G401.6 (cell line): ENCODE results near the gene PTPRJ.

Source experiments
- FAIRE-seq: peaks from 2 replicates; lab custom pipeline; 2012; peaks lifted over from hg19 to GRCh38; lab: Jason Lieb, UNC

PTPRJ gene

DNA sequence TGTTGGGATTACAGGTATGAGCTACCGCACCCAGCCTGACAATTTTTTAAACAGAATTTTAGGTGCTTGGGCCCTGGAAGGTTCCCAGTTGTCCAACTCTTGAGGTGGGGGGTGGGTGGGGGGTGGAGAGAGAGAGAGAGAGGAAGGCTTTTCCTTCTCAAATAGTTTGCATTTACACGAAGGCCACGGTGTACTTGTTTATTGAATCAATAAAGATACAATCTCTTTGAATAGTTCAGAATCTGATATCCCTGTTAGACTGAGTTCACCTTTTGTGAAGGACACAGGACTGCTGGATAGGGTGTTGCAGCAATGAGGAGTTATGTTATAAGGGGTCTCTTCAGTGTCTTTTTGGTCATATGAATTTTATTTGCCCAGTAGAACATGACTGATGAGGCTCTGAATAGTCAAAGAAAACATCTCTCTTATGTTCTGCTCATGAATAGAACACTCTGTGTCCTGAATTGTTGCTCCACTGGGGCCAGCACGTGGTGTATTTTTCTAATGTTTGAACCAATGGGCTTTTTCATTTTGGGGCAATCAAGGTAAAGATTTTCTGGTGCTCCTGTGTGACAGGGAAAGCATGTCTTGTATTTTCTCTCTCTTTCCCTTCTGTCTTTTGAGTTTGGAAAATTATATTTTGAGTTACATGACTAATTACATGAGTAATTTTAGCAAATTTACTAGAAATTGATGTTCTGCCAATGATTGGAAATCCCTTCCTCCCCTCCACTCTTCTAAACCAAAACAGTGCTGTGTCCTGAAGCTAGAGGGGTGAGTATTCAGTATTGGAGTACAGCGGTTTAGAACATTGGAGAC, 61.7 kb downstream of the PTPRJ start:
- FAIRE-seq: no peak

DNA sequence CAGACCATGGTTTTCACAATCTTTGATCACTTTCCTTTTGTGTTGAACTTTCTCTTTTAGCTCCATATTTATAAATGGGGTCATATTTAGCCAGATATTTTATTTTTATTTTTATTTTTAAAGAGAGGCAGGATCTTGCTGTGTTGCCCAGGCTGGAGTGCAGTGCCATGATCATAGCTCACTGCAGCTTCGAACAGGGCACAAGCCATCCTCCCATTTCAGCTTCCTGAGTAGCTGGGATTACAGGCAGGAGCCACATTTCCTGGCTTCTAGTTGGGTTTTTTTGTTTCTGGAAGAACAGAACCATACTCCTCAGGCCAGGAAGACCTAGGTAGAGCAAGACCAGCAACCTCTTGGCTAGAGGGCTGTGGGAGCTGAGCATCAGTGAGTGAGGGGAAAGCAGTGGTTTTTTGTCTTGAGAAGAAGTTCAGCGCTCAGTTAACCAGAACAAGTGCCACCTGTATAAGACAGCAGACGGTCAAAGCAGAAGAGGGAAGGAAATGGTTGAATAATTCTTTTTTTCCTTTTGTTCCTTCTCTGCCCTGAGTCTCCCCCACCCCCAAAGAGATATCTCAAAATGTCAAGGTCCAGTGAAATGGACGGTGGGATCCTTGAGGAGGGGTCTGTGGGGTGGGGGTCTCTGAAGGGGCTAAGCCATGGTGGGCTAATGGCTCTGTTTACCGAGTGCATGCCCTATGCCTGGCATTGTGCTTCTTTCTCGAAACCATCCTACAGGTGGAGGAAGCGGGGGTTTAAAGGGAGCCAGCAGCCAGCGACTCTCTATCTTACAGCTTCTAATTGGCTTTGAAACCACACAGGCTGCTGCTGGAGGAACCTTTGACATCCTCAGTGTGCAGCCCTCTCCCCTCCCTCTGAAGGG, 63.0 kb downstream of the PTPRJ start:
- FAIRE-seq: no peak

DNA sequence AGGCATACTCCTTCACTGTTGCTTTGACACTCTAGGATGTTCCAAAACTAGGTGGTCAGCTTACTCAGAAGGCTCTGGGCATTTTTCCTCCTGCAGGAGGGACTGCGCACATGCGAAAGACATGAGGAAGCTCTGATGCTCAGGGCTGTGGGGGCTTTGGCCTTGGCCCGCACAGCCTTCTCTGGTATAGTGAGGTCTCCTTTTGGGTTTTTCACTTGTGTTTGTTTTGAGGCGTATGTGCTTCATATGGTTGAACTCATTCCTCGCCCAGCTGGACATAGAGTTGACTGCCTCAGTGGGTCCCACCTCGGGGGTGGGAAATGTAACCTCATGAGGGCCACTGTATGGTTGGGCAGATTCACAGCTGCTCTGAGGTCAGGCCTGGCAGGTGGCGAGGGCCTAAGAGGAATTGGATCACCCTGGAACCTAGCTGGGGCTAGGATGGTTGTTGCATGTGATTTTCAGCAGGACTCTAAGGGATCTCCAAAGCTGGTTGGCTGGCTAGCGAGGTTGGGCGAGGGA, 63.7 kb downstream of the PTPRJ start:
- no peak for FAIRE-seq

DNA sequence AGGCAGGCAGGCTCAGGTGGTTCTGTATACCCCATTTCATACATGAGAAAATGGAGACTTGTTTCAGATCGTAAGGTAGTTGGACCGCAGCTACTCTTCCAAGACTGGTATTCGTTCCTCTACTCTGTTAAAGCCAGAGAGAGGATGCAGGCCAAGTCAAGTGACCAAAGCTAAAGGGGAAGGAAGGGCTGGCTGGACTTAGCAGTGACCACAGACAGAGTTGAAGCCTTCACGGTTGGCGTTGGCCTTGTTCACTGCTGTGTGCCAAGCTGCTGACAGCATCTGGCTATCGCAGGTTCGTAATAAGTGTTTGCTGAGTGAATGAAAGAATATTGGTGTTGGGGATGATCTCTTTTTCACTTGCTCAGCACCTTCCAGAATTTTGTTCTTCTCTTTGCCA, 64.2 kb downstream of the PTPRJ start:
- no peak for FAIRE-seq

DNA sequence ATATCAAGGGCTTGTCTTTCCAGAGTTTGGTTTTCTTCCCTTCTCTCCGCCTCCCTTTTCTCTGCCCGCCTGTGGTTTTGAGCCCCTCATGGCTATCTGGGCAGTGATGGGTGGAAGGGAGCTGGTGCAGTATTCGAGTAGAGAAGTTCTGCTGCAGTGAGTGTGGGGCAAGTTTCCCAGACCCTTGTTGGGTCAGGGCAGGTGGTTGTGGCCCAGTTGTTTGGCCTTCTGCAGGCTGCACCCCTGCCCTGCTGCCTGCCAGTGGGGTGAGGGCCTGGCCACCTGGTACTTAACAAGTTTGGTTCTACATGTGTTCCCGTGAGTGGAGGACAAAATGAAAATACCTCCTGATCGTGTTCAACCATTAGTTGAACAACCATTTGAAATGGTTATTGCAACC, 65.2 kb downstream of the PTPRJ start:
- no peak for FAIRE-seq

DNA sequence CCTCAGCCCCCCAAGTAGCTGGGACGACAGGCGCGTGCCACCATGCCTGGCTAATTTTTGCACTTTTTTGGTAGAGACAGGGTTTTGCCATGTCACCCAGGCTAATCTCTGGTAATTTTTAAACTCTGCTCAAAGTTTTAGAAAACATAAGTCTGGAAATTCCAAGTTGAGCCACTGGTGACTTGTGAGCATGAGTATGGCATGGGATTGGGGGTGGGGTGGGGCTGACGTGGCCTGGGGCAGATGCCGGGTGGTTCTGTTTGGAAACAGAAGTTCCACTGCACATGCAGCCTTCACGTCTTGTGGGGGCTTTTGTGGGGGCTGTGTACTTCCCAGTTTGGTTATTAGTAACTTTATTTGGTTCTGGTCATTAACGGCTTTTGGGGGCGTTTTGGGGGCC, 67.3 kb downstream of the PTPRJ start:
- FAIRE-seq: no peak

DNA sequence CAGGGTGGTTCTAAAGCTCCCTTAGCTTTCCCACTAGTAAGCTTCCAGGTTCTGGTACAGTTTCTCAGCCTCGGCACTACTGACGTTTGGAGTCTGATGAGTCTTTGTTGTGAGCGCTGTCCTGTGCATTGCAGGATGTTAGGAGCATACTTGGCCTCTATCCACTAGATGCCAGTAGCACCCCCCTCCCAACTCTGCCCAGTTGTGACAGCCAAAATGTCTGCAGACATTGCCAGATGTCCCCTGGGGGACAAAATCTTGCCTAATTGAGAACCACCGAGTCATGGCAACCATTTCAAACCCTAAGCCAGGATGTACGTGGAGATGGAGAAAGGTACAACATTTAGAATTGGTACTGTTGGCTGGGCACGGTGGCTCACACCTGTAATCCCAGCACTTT, 68.7 kb downstream of the PTPRJ start:
- FAIRE-seq: no peak

DNA sequence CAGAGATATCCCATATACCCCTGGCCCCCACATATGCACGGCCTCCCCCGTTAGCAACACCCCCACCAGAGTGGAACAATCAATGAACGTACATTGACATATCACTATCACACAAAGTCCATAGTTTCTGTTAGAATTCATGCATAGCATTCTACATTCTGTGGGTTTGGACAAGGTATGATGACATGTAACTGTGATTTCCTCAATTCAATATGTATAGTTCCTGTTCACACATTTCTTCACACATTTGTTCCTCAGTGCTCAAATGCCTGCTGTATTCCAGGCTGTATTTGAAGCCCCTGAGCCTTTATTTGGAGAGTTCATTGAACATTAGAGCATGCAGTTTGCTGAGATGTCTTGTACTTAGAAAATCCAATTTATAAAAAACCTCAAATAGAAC, 69.9 kb downstream of the PTPRJ start:
- no peak for FAIRE-seq

DNA sequence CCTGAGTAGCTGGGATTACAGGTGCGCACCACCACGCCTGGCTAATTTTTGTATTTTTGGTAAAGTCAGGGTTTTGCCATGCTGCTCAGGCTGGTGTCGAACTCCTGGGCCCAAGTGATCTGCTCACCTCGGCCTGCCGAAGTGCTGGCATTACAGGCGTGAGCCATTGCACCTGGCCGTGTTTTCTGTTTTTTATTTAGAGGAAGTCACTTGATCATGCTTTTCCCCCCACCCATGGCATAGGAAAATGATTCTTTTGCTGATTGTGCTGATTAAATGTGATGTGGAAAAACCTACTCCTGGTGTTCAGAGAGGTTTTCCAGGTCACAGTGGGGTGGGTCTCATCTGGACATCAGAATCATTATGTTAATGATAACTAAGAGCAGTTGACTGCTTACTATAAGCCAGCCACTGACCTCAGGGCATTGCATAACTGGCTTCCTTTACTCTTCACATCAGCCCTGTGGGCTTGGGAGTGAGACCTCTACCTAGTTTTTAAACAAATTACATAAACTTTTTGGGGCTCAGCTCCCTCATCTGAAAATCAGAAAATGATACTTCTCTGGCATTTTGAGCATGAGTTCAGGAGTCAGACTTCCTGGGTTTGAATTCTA, 71.0 kb downstream of the PTPRJ start:
- no peak for FAIRE-seq

DNA sequence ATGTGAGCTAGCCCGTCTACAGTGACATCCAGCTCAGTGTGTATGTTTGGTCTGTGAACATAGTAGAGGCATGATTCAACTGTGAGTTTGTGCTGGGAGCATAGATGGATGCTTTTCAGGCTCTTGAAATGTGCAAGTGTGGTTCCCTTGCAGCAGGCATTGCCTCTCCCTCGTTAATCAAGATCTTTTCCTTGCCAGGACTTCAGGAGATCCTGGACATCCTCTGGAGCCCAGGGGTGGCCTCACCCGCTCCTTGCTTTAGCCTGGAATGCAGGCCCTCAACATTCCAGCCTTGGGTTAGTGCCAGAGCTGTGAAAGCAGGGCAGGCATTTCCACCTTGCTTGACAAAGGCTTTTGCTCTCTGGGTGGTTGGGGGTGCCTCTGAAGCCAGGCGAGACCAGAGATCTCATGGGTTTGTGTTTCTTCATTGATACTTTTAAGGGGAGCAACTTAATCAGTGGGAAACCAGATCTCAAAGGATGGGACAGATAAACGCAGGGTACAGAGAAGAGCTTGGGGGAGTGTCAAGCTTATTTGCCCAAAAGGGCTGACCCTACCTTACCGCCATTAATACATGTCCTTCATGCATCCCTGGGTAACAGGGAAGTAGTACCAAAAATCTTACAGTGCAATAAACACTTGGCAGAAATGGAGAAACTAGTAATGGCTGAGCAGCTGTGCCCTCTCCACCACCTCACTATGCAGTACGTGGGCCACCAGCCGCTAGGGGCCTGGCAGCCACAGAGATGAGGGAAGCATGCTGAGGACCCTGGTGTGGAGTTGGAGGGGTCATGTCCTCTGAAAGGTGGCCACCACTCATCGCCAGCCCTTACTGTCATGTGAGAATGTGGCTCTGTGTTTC, 72.1 kb downstream of the PTPRJ start:
- no peak for FAIRE-seq

DNA sequence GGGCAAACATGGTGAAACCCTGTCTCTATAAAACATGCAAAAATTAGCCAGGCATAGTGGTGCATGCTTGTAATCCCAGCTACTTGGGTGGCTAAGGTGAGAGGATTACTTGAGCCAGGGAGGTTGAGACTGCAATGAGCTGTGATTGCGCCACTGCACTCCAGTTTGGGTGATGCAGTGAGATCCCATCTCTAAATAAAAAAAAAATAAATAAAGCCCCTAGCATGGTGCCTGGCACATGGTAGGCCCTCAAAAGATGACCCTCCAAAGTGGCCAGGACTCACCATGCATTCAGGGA, 74.6 kb downstream of the PTPRJ start:
- no peak for FAIRE-seq

DNA sequence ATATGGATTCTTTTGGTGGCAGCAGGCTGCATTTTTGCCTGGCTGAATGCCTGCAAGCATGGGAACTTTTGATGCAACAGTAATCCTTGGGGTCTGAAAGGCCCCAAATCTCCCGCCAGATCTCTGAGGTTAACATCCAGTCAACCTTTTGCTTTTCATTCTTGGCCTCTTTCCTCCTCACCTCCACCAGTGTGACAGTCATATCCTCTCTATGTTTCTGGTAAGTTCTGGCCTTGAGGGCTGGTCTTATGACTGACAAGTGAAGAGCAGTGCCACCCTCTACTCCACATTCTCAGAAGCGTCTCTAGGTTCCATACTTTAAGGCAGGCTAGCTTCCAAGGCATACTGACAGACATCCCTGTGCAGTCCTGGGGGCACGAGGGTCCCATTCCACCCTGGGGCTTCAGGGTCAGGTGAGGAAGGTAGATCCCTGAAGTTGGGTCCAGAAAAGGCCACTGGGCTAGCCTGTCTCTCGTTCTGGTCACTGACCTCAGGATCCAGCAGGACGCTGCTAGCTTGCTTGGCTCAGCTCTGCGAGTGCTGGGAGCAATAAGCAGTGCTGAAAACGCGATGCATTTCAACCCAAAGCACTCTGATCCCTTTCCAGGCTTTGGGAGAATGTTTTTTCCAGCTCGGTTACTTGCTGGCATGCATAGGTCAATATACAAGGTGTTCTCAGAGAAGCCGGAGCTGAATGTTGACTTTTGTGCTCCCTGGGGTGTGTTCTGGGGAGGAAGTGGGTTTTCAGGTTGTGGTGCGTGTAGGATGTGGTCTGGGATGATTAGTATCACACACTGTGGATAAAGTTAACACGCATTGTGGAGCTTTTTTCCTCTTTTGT, 75.2 kb downstream of the PTPRJ start:
- FAIRE-seq: no peak

DNA sequence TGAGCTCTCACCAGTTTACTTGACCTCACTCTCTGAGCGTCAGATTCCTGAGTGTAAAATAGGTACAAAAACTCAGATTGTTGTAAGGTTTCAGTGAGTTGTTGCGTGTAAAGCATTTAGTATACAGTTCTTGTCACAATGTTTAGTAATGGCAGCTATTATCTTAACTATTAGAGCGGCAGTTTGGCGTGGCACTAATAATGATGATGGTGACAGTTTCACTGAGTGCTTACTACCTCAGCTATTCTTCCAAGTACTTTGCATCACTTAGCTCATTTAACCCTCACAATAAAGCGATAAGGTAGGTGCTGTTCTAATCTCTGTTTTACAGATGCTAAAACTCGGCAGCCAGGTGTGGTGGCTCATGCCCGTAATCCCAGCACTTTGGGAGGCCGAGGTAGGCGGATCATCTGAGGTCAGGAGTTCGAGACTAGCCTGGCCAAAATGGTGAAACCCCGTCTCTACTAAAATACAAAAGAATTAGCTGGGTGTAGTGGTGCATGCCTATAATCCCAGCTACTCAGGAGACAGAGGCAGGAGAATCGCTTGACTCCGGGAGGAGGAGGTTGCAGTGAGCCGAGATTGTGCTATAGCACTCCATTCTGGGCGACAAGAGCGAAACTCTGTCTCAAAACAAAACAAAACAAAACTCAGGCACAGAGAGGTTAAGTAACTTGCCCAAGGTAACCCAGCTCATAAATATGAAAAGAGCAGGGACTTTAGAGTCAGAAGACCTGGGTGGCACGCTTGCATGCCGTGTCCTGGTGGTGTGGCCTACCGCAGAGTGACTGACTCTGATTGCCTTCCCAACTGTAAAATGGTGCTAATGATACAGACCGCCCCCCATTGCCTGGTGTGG, 76.2 kb downstream of the PTPRJ start:
- FAIRE-seq: no peak

DNA sequence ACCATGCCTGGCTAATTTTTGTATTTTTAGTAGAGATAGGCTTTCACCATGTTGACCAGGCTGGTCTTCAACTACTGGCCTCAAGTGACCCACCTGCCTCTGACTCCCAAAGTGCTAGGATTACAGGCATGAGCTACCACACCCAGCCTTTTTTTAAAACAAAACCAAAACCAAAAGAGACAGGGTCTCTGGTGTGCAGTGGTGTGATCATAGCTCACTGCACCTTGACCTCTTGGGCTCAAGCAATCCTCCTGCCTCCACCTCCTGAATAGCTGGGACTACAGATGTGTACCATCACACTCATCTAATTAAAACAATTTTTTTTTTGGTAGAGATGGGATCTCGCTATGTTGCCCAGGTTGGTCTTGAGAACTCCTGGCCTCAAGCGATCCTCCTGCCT, 77.7 kb downstream of the PTPRJ start:
- FAIRE-seq: no peak

DNA sequence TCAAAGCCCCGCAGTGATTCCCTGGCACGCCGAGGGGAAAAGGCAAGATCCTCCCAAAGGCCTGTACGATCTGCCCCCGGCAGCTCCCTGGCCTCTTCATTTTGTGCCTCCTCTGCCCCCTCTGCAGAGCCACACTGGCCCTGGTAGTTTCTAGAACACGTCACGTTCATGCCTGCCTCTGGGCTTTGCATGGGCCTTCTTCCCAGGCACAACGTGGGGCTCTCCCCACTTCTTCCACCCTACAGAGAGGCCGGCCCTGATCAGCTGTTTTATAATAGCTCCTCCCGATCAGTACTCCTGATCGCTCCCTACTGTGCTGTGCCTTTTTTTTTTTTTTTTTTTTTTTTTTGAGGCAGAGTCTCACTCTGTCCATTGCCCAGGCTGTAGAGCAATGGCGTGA, 78.4 kb downstream of the PTPRJ start:
- FAIRE-seq: no peak

DNA sequence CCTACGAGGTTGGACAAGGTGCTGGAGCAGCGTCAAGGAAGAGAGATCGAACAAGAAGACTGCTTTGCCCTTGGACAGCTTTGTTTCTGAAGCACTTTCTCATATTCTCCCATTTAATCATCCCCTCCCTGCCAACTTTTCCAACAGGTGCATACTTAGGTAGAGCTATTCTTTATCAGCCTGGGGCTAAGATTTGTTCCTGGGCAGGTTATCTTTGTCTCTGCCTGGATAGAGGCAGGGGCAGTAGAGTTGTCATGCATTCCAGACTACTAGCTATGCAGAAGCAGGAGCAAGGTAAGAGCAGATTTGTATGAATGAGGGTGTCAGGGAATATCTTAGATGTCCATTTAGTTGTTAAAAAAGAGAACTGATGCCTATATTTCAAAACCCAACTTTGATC, 82.3 kb downstream of the PTPRJ start:
- no peak for FAIRE-seq

DNA sequence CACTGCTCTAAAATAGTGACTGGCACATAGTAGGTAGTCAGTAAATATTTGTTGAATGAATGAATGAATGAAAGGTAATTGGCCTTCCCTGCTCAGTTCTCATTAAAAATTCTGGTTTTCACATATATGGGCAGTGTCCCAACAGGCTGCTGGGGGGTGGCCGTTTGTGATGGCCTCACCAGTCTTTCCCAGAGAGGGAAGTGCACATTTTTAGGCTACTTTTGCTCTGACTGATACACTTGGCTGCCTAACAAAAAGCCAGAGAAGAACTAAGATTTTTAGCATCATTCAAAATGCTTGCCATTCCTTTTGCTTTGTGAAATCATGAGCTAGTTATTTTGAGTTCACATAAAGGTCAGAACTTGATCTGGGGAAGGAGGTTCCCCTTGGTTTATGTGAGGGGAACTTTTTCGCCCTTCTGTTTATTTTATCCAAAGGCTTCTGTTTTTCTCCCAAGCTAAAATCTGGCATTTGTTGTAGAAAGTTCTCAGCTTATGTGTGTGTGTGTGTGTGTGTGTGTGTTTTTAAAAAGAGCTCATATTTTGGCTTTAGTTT, 83.1 kb downstream of the PTPRJ start:
- no peak for FAIRE-seq

DNA sequence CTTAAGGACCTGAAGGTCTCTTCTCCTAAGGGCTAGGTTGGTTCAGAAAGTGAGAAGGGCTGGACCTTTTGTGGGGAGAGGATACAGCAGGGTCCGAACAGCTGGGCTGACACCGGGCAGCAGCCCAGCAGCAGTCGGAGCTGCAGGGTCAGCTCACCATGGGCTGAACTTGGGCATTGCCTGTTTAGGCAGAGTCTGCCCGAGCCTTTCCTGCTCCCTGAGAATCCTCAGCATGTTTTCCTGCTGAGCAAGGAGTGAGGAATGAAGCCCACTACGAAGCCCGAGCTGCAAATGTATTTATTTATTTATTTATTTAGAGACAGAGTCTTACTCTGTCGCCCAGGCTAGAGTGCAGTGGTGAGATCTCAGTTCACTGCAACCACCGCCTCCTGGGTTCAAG, 83.9 kb downstream of the PTPRJ start:
- no peak for FAIRE-seq

DNA sequence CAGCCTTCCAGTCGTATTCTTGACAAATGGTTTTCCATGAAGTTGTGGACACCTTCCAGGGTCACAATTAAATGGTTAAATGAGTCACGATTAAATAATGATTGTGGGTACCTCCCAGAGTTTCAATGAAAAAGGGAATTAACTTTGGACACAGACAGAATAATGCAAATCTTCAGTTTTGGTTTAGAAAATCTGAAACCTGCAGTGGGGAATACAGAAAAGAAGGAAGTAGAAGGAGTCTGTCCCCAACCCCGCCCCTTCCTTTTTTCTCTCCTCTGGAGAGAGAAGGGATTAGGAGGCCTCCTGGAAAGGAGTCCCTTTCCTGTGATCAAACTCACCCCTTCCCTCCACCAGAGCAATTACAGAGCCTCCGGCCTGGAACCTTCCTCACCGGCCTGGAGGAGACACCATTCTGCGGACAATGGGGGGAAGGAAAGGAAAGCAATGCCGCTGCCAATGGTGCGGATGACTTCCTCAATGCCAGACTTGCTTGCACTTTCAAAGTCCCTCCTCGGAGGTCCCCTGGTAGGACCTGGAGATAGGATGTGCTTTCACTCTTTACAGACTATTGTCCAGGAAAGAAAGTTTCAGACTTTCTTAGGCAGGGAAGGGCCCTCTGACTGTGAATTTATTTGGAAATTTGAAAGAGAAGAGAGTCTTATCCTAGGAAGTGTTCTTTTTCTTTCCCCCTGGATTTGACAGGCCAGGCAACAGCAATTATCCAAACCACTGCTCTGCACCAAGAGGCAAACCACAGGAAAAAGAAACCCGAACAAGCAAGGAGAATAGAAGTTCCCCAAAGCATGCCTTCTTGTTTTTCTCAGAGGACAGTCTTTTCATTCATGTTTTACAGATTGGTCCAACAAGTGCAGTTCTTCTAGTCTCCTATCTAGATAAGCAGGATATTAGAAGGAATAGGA, 86.8 kb downstream of the PTPRJ start:
- FAIRE-seq: no peak
